ENCODE data around the gene FAM20B.

The FAM20B gene

GRCh38 chr1:179002552-179003345, 22.9 kb upstream of the FAM20B start:
- FAIRE-seq (peak; percentile 82), DNase-seq (ENCODE audit: insufficient read length, low spot score) (peak; percentile 28)
- TF ChIP-seq POLR2A (IDR thresholded peaks at IDR 0.05; ENCODE audit: low read depth, low read length) (no peak), POLR2AphosphoS5 (IDR thresholded peaks at IDR 0.05; ENCODE audit: low read depth, low read length) (no peak), POU2F2 (IDR thresholded peaks at IDR 0.05; ENCODE audit: low read depth, low read length) (no peak), TAF1 (IDR thresholded peaks at IDR 0.05; ENCODE audit: low read depth, low read length) (no peak), PAX5 (IDR thresholded peaks at IDR 0.05; ENCODE audit: insufficient read depth, low read length, severe bottlenecking) (no peak), SPI1 (IDR thresholded peaks at IDR 0.05; ENCODE audit: low read depth, low read length) (no peak)

GRCh38 chr1:179003512-179004066, 22.1 kb upstream of the FAM20B start:
- DNase-seq (ENCODE audit: insufficient read length, low spot score) = no peak
- FAIRE-seq = no peak
- TF ChIP-seq SPI1 (IDR thresholded peaks at IDR 0.05; ENCODE audit: low read depth, low read length) (no peak), POLR2A (IDR thresholded peaks at IDR 0.05; ENCODE audit: low read depth, low read length) (no peak), TAF1 (IDR thresholded peaks at IDR 0.05; ENCODE audit: low read depth, low read length) (no peak), POLR2AphosphoS5 (IDR thresholded peaks at IDR 0.05; ENCODE audit: low read depth, low read length) (no peak), PAX5 (IDR thresholded peaks at IDR 0.05; ENCODE audit: insufficient read depth, low read length, severe bottlenecking) (no peak), POU2F2 (IDR thresholded peaks at IDR 0.05; ENCODE audit: low read depth, low read length) (no peak)

GRCh38 chr1:179007233-179007632, 18.5 kb upstream of the FAM20B start:
- DNase-seq (ENCODE audit: insufficient read length, low spot score) (no peak), FAIRE-seq (no peak)
- TF ChIP-seq PAX5 (IDR thresholded peaks at IDR 0.05; ENCODE audit: insufficient read depth, low read length, severe bottlenecking) = no peak

- DNase-seq (ENCODE audit: insufficient read length, low spot score) (no peak), FAIRE-seq (no peak)
- TF ChIP-seq POLR2AphosphoS5 (IDR thresholded peaks at IDR 0.05; ENCODE audit: low read depth, low read length) (no peak), PAX5 (IDR thresholded peaks at IDR 0.05; ENCODE audit: insufficient read depth, low read length, severe bottlenecking) (no peak), SPI1 (IDR thresholded peaks at IDR 0.05; ENCODE audit: low read depth, low read length) (no peak), POU2F2 (IDR thresholded peaks at IDR 0.05; ENCODE audit: low read depth, low read length) (no peak), TAF1 (IDR thresholded peaks at IDR 0.05; ENCODE audit: low read depth, low read length) (no peak), POLR2A (IDR thresholded peaks at IDR 0.05; ENCODE audit: low read depth, low read length) (no peak)
Measured at GRCh38 chr1:179010671-179011070, 15.0 kb upstream of the FAM20B start.

DNA sequence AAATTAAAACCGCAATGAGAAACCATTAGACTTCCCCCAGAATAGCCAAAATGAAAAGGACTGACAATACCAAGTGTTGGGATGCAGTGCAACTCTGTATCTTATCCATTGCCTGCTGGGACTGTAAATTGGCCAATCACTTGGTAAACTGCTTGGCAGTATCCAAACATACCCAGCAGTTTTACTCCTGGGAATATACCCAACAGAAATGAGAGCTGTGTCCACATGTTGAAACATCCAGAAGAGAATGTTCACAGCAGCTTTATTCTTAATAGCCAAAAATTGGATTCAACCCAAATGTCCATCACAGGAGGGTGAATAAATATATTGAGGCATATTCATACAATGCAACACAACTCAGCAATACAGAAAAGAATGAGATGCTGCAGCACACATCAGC, 13.7 kb upstream of the FAM20B start:
- no peak for FAIRE-seq

DNA sequence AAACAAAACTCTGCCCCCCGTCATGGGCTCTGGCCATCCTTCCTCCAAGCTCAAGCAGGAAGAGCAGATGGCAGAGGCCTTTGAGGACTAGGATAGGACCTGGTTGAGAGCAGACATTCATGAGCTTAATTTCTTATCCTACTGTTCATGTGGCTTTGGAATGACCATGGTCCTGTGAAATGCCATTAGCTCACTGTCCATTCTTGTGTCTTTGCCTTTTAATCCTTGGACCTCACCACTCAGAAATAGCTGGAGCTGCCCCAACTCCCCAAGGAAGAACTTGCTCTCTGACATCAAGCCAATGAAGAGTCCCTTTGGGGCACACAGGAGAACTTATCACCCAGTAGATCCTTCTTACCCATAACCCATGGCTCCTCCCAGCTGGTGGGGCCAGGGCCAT, 11.6 kb upstream of the FAM20B start:
- DNase-seq (ENCODE audit: insufficient read length, low spot score) = no peak
- FAIRE-seq = no peak

More for the DNA sequence above, 13.7 kb upstream of the FAM20B start:
- DNase-seq (ENCODE audit: insufficient read length, low spot score) = no peak
- TF ChIP-seq POU2F2 (IDR thresholded peaks at IDR 0.05; ENCODE audit: low read depth, low read length) (no peak), TAF1 (IDR thresholded peaks at IDR 0.05; ENCODE audit: low read depth, low read length) (no peak), SPI1 (IDR thresholded peaks at IDR 0.05; ENCODE audit: low read depth, low read length) (no peak)

DNA sequence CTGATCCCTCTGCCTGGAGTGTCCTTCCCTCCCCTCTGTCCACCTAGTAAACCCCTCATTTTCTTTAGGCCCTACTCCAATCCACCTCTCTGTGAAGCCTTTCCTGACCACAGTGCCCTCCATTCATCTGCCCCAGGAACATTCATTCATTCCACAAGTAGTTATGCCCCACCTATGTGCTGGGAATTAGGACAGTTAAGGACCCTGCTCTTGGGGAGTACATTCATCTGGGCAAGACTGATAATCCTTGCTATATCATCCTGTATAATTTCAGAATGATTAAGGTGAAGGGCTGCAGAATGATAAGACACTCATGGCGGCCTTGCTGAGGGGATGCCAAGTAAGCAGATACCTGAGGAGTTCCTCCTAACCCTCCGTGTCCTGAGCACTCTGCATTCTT, 10.3 kb upstream of the FAM20B start:
- TF ChIP-seq SPI1 (IDR thresholded peaks at IDR 0.05; ENCODE audit: low read depth, low read length) = no peak
- DNase-seq (ENCODE audit: insufficient read length, low spot score) = no peak
- no peak for FAIRE-seq

More for the DNA sequence above, 11.6 kb upstream of the FAM20B start:
- TF ChIP-seq SPI1 (IDR thresholded peaks at IDR 0.05; ENCODE audit: low read depth, low read length) (no peak), PAX5 (IDR thresholded peaks at IDR 0.05; ENCODE audit: insufficient read depth, low read length, severe bottlenecking) (no peak), POU2F2 (IDR thresholded peaks at IDR 0.05; ENCODE audit: low read depth, low read length) (no peak), POLR2A (IDR thresholded peaks at IDR 0.05; ENCODE audit: low read depth, low read length) (no peak), TAF1 (IDR thresholded peaks at IDR 0.05; ENCODE audit: low read depth, low read length) (no peak), POLR2AphosphoS5 (IDR thresholded peaks at IDR 0.05; ENCODE audit: low read depth, low read length) (no peak)

DNA sequence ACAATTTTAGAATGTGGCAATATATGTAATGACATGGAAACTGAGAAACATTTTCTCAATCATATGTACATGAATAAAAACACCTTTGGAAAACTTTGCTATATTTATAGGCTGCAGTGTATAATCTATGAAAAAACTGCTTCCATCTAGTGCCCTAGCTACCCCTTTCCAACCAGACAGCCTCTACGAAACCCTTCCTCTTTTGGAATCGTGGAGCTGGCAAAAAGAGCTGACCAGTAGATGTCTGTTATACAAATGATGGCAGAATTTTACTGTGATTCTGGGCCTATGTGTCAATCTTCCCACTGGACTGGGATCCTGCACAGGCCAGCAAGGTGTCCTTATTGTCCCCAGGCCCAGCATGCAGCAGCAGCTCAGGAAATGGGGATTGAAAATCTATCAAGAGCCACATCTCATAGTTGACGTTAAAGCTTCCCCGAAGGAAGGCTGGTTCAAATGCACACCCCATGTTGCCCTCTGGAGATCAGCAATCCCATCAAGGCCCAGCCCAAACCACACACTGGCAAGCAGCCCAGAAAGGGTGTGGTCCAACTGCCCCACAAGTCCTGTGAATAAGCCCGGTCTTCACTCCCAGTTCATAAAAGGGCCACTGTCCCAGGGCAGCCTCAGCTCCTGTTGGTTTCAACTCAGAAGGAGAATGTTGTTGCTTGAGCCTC, 8.8 kb upstream of the FAM20B start:
- no peak for TF ChIP-seq PAX5 (IDR thresholded peaks at IDR 0.05; ENCODE audit: insufficient read depth, low read length, severe bottlenecking)
- no peak for TF ChIP-seq TAF1 (IDR thresholded peaks at IDR 0.05; ENCODE audit: low read depth, low read length)
- no peak for TF ChIP-seq POLR2AphosphoS5 (IDR thresholded peaks at IDR 0.05; ENCODE audit: low read depth, low read length)
- TF ChIP-seq POLR2A (IDR thresholded peaks at IDR 0.05; ENCODE audit: low read depth, low read length) = no peak
- TF ChIP-seq POU2F2 (IDR thresholded peaks at IDR 0.05; ENCODE audit: low read depth, low read length) = no peak
- FAIRE-seq = no peak
- DNase-seq (ENCODE audit: insufficient read length, low spot score) = no peak

- TF ChIP-seq PAX5 (IDR thresholded peaks at IDR 0.05; ENCODE audit: insufficient read depth, low read length, severe bottlenecking) (no peak), TAF1 (IDR thresholded peaks at IDR 0.05; ENCODE audit: low read depth, low read length) (no peak), POLR2AphosphoS5 (IDR thresholded peaks at IDR 0.05; ENCODE audit: low read depth, low read length) (no peak), POLR2A (IDR thresholded peaks at IDR 0.05; ENCODE audit: low read depth, low read length) (no peak), SPI1 (IDR thresholded peaks at IDR 0.05; ENCODE audit: low read depth, low read length) (no peak), POU2F2 (IDR thresholded peaks at IDR 0.05; ENCODE audit: low read depth, low read length) (no peak)
- DNase-seq (ENCODE audit: insufficient read length, low spot score) (no peak), FAIRE-seq (no peak)
Measured at GRCh38 chr1:179017383-179018326, 8.0 kb upstream of the FAM20B start.

Measured in GM12891 (cell line).